Measurements from ENCODE around the gene NUP210. TPM values are rescaled to one million over a fixed set of nuclear protein-coding genes. Genes with fewer than 3 reads are reported as not detected.

Gene NUP210
- total RNA-seq, 1 experiment from 2014 or later = 11.4 TPM

- no peak overlapping the region for H3K4me3 ChIP-seq (ENCODE audit: low read depth, low read length, poor library complexity, severe bottlenecking)
- BruUV-seq (replicated peaks) = no TSS peak
- no peak for DNase-seq (ENCODE audit: low spot score)
- ChIA-PET POLR2A (ENCODE audit: low non-redundant PET) (no interaction called here), CTCF (no interaction called here)
- H3K36me3 ChIP-seq (ENCODE audit: insufficient read depth, low read length, poor library complexity, severe bottlenecking) = no peaks in the 10 kb centered on the region
- no peaks in the 10 kb centered on the region for H3K27me3 ChIP-seq (replicated peaks; ENCODE audit: insufficient read depth, low read depth, low read length, poor library complexity)
- no peak for TF ChIP-seq CTCF (conservative IDR thresholded peaks at IDR 0.05; ENCODE audit: low read depth, low read length)
- no peak for TF ChIP-seq EZH2 (IDR thresholded peaks at IDR 0.05; ENCODE audit: borderline replicate concordance, low read depth, low read length, poor library complexity, severe bottlenecking)
- no peak overlapping the region for H3K27ac ChIP-seq (ENCODE audit: low read depth, low read length, poor library complexity, severe bottlenecking)
- intact Hi-C loops (cut with micrococcal nuclease; ENCODE audit: unreplicated experiment) = no loop called here
- no peaks in the 10 kb centered on the region for H3K4me1 ChIP-seq (ENCODE audit: insufficient read depth, low read length, poor library complexity, severe bottlenecking)
- H3K9me3 ChIP-seq (ENCODE audit: low read depth, low read length, poor library complexity, severe bottlenecking) = no peaks in the 10 kb centered on the region
Measured at GRCh38 chr3:13316603-13317002, 103.5 kb downstream of the NUP210 start.

- H3K9me3 ChIP-seq (ENCODE audit: low read depth, low read length, poor library complexity, severe bottlenecking) = no peaks in the 10 kb centered on the region
- no peaks in the 10 kb centered on the region for H3K27me3 ChIP-seq (replicated peaks; ENCODE audit: insufficient read depth, low read depth, low read length, poor library complexity)
- POLR2A ChIA-PET (ENCODE audit: low non-redundant PET) = no interaction called here
- H3K36me3 ChIP-seq (ENCODE audit: insufficient read depth, low read length, poor library complexity, severe bottlenecking) = no peaks in the 10 kb centered on the region
- TF ChIP-seq CTCF (conservative IDR thresholded peaks at IDR 0.05; ENCODE audit: low read depth, low read length) (no peak), EZH2 (IDR thresholded peaks at IDR 0.05; ENCODE audit: borderline replicate concordance, low read depth, low read length, poor library complexity, severe bottlenecking) (no peak)
- no peak for DNase-seq (ENCODE audit: low spot score)
- BruUV-seq (replicated peaks) = no TSS peak
- no peaks in the 10 kb centered on the region for H3K4me1 ChIP-seq (ENCODE audit: insufficient read depth, low read length, poor library complexity, severe bottlenecking)
- intact Hi-C loops (cut with micrococcal nuclease; ENCODE audit: unreplicated experiment) = no loop called here
- CTCF ChIA-PET = no interaction called here
- no peak overlapping the region for H3K4me3 ChIP-seq (ENCODE audit: low read depth, low read length, poor library complexity, severe bottlenecking)
- H3K27ac ChIP-seq (ENCODE audit: low read depth, low read length, poor library complexity, severe bottlenecking) = no peak overlapping the region
Measured at GRCh38 chr3:13314877-13315276, 105.2 kb downstream of the NUP210 start.

- TF ChIP-seq EZH2 (IDR thresholded peaks at IDR 0.05; ENCODE audit: borderline replicate concordance, low read depth, low read length, poor library complexity, severe bottlenecking) = no peak
- BruUV-seq (replicated peaks) = no TSS peak
- Histone ChIP-seq H3K27ac (ENCODE audit: low read depth, low read length, poor library complexity, severe bottlenecking) (no peak overlapping the region), H3K36me3 (ENCODE audit: insufficient read depth, low read length, poor library complexity, severe bottlenecking) (no peaks in the 10 kb centered on the region), H3K27me3 (replicated peaks; ENCODE audit: insufficient read depth, low read depth, low read length, poor library complexity) (no peaks in the 10 kb centered on the region), H3K4me1 (ENCODE audit: insufficient read depth, low read length, poor library complexity, severe bottlenecking) (no peaks in the 10 kb centered on the region), H3K9me3 (ENCODE audit: low read depth, low read length, poor library complexity, severe bottlenecking) (no peaks in the 10 kb centered on the region), H3K4me3 (ENCODE audit: low read depth, low read length, poor library complexity, severe bottlenecking) (no peak overlapping the region)
- DNase-seq (ENCODE audit: low spot score) = no peak
- ChIA-PET POLR2A (ENCODE audit: low non-redundant PET) (no interaction called here), CTCF (interaction anchor here (0.6 kb wide), 1 partner anchor 211 kb away, joined by 3 read pairs; no protein-coding TSS in a partner anchor)
- intact Hi-C loops (cut with micrococcal nuclease; ENCODE audit: unreplicated experiment) = no loop called here
Measured at GRCh38 chr3:13313813-13314212, 106.3 kb downstream of the NUP210 start.

- H3K4me1 ChIP-seq (ENCODE audit: insufficient read depth, low read length, poor library complexity, severe bottlenecking) = no peaks in the 10 kb centered on the region
- TF ChIP-seq EZH2 (IDR thresholded peaks at IDR 0.05; ENCODE audit: borderline replicate concordance, low read depth, low read length, poor library complexity, severe bottlenecking) (no peak), CTCF (conservative IDR thresholded peaks at IDR 0.05; ENCODE audit: low read depth, low read length) (no peak)
- BruUV-seq (replicated peaks) = no TSS peak
- DNase-seq (ENCODE audit: low spot score) = no peak
- ChIA-PET POLR2A (ENCODE audit: low non-redundant PET) (no interaction called here), CTCF (no interaction called here)
- no peak overlapping the region for H3K4me3 ChIP-seq (ENCODE audit: low read depth, low read length, poor library complexity, severe bottlenecking)
- H3K9me3 ChIP-seq (ENCODE audit: low read depth, low read length, poor library complexity, severe bottlenecking) = no peaks in the 10 kb centered on the region
- H3K27me3 ChIP-seq (replicated peaks; ENCODE audit: insufficient read depth, low read depth, low read length, poor library complexity) = no peaks in the 10 kb centered on the region
- intact Hi-C loops (cut with micrococcal nuclease; ENCODE audit: unreplicated experiment) = loop anchor here (5.0 kb wide), 1 partner anchor 143 kb away; no protein-coding TSS in a partner anchor
- no peak overlapping the region for H3K27ac ChIP-seq (ENCODE audit: low read depth, low read length, poor library complexity, severe bottlenecking)
- no peaks in the 10 kb centered on the region for H3K36me3 ChIP-seq (ENCODE audit: insufficient read depth, low read length, poor library complexity, severe bottlenecking)
Measured at GRCh38 chr3:13309004-13309403, 111.1 kb downstream of the NUP210 start.

Measured in A673 (cell line).